ENCODE data around the gene CHMP1B.

Gene CHMP1B

GRCh38 chr18:11886577-11887110 is 35.4 kb downstream of the CHMP1B start:
- no peak for TF ChIP-seq EZH2phosphoT487 (IDR thresholded peaks at IDR 0.05; ENCODE audit: low read length)
- no peak for TF ChIP-seq CTCF (IDR thresholded peaks at IDR 0.05; ENCODE audit: low read length)
- TF ChIP-seq EZH2 (optimal IDR thresholded peaks at IDR 0.05; ENCODE audit: low read depth, low read length): no peak
- Histone ChIP-seq H3K9me2 (replicated peaks; ENCODE audit: insufficient read depth, low read length) (no peaks in the 10 kb centered on the region), H3K27me3 (replicated peaks; ENCODE audit: insufficient read depth, low read length) (no peaks in the 10 kb centered on the region), H3K4me2 (ENCODE audit: low read depth, low read length) (no peak overlapping the region), H3K9me3 (replicated peaks; ENCODE audit: insufficient read depth, low read length) (no peaks in the 10 kb centered on the region), H3K36me3 (replicated peaks; ENCODE audit: insufficient read depth, low read length) (no peaks in the 10 kb centered on the region), H3K4me3 (ENCODE audit: low read length) (no peak overlapping the region), H3K4me1 (ENCODE audit: low read length) (no peaks in the 10 kb centered on the region), H2AFZ (ENCODE audit: low read length) (no peak overlapping the region), H4K20me1 (ENCODE audit: insufficient read depth, low read length) (no peaks in the 10 kb centered on the region), H3F3A (ENCODE audit: insufficient read depth, low read length) (no peaks in the 10 kb centered on the region), H3K79me2 (ENCODE audit: low read length) (no peaks in the 10 kb centered on the region), H3K9ac (ENCODE audit: low read length) (no peak overlapping the region), H3K27ac (ENCODE audit: low read length) (no peak overlapping the region)
- DNase-seq: no peak

- no peak overlapping the region for H3K27ac ChIP-seq (ENCODE audit: low read length)
- no peaks in the 10 kb centered on the region for H3K9me2 ChIP-seq (replicated peaks; ENCODE audit: insufficient read depth, low read length)
- no peak overlapping the region for H3K9ac ChIP-seq (ENCODE audit: low read length)
- no peaks in the 10 kb centered on the region for H3K79me2 ChIP-seq (ENCODE audit: low read length)
- no peaks in the 10 kb centered on the region for H3K4me1 ChIP-seq (ENCODE audit: low read length)
- no peak for DNase-seq
- H3K9me3 ChIP-seq (replicated peaks; ENCODE audit: insufficient read depth, low read length): no peaks in the 10 kb centered on the region
- H3F3A ChIP-seq (ENCODE audit: insufficient read depth, low read length): no peaks in the 10 kb centered on the region
- H4K20me1 ChIP-seq (ENCODE audit: insufficient read depth, low read length): no peaks in the 10 kb centered on the region
- TF ChIP-seq EZH2phosphoT487 (IDR thresholded peaks at IDR 0.05; ENCODE audit: low read length) (no peak), CTCF (IDR thresholded peaks at IDR 0.05; ENCODE audit: low read length) (no peak), EZH2 (optimal IDR thresholded peaks at IDR 0.05; ENCODE audit: low read depth, low read length) (no peak)
- no peaks in the 10 kb centered on the region for H3K27me3 ChIP-seq (replicated peaks; ENCODE audit: insufficient read depth, low read length)
- no peak overlapping the region for H3K4me3 ChIP-seq (ENCODE audit: low read length)
- H3K36me3 ChIP-seq (replicated peaks; ENCODE audit: insufficient read depth, low read length): no peaks in the 10 kb centered on the region
- H3K4me2 ChIP-seq (ENCODE audit: low read depth, low read length): no peak overlapping the region
- H2AFZ ChIP-seq (ENCODE audit: low read length): no peak overlapping the region
Observed at GRCh38 chr18:11887328-11888128, 36.3 kb downstream of the CHMP1B start.

DNA sequence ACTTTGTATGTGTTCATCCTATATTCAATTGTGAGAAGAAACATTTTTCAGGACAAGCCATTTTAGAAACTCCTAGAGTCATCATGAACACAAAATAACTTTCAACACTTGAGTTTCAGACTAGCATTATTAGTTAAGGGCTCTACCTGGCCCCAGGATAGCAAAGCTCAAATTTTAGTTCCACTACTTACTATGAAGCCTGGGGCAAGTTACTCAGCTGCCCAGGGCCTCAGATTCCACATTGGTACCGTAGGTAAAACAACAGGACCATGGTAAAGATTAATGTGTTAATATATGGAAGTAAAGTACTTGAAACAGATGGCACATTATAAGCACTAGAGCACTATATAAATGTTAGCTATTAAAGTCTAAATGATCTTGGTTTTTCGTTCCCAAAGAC is 37.5 kb downstream of the CHMP1B start:
- Histone ChIP-seq H3K9me3 (replicated peaks; ENCODE audit: insufficient read depth, low read length) (no peaks in the 10 kb centered on the region), H3K27ac (ENCODE audit: low read length) (no peak overlapping the region), H3K4me3 (ENCODE audit: low read length) (no peak overlapping the region), H3K36me3 (replicated peaks; ENCODE audit: insufficient read depth, low read length) (no peaks in the 10 kb centered on the region), H3K4me1 (ENCODE audit: low read length) (no peaks in the 10 kb centered on the region), H3K9ac (ENCODE audit: low read length) (no peak overlapping the region), H4K20me1 (ENCODE audit: insufficient read depth, low read length) (no peaks in the 10 kb centered on the region), H3F3A (ENCODE audit: insufficient read depth, low read length) (no peaks in the 10 kb centered on the region), H2AFZ (ENCODE audit: low read length) (no peak overlapping the region), H3K27me3 (replicated peaks; ENCODE audit: insufficient read depth, low read length) (no peaks in the 10 kb centered on the region), H3K9me2 (replicated peaks; ENCODE audit: insufficient read depth, low read length) (no peaks in the 10 kb centered on the region), H3K4me2 (ENCODE audit: low read depth, low read length) (no peak overlapping the region), H3K79me2 (ENCODE audit: low read length) (no peaks in the 10 kb centered on the region)
- TF ChIP-seq EZH2phosphoT487 (IDR thresholded peaks at IDR 0.05; ENCODE audit: low read length) (no peak), EZH2 (optimal IDR thresholded peaks at IDR 0.05; ENCODE audit: low read depth, low read length) (no peak), CTCF (IDR thresholded peaks at IDR 0.05; ENCODE audit: low read length) (no peak)
- DNase-seq: no peak

Data from MM.1S (cell line).